ENCODE results near the gene DENND6B. TPM values are rescaled to one million over a fixed set of nuclear protein-coding genes. Genes with fewer than 3 reads are reported as not detected.

DENND6B gene
- total and polyA plus RNA-seq, 2 of the 13 experiments (the other 11 are each of a cell fraction or from before 2014, with no cell fraction given): 0.95 to 3.8 TPM

DNA sequence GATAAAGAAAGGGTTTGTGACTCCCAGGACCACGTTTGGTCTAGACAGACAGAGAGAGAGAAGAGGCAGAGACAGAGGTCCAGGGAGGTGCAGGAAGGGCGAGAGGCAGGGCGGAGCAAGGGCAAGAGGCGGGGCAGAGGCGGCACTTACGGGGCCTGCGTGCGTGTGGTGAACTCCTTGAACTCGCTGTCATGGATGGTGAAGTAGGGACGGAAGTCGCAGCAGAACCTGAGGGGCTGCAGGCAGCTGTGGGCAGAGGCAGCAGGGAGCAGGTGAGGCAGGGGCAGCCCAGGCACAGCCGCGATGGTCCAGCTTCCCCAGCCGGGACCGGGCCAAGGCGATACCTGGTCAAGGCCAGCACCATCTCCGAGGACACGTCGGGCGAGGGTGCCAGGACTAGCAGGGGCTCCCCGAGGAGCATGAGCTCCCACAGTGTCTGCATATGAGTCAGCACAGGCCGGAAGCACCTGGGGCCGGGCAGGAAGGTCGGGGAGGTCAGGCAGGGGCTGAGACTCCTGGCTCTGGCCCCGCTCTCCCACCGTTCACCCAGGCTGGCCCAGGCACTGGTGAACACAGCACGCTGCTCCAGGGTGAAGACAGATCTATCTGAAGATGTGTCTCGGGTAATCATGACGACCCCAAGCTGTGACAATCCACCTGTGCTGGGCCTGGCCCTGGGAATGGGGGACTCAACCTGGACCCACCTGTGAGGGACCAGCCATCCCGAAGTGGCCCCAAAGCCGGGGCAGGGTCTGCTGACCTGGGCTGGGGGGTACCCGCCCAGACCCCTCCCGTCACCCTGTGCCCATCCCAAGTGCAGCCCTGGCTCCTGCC is 12.1 kb downstream of the DENND6B start (continued):
- TF ChIP-seq ZKSCAN5 (CRISPR knock-in tag; IDR thresholded peaks at IDR 0.05) (no peak), ZNF687 (CRISPR knock-in tag; IDR thresholded peaks at IDR 0.05) (peak; percentile 88), ZNF263 (CRISPR knock-in tag; IDR thresholded peaks at IDR 0.05) (no peak), ZBTB25 (CRISPR knock-in tag; IDR thresholded peaks at IDR 0.05) (no peak), MYNN (CRISPR knock-in tag; IDR thresholded peaks at IDR 0.05; ENCODE audit: low read depth) (no peak), NAIF1 (CRISPR knock-in tag; IDR thresholded peaks at IDR 0.05; ENCODE audit: borderline replicate concordance) (no peak), ZNF709 (CRISPR knock-in tag; IDR thresholded peaks at IDR 0.05) (no peak; the same call in 1 of the 2 replicates), ATF7-NPFF (CRISPR knock-in tag; IDR thresholded peaks at IDR 0.05; ENCODE audit: low read depth) (no peak), BCLAF1 (IDR thresholded peaks at IDR 0.05) (no peak), KDM5A (IDR thresholded peaks at IDR 0.05; ENCODE audit: borderline replicate concordance, low read length) (no peak), IKZF5 (CRISPR knock-in tag; IDR thresholded peaks at IDR 0.05) (no peak), TSC22D2 (CRISPR knock-in tag; IDR thresholded peaks at IDR 0.05; ENCODE audit: borderline replicate concordance) (no peak)
- TF ChIP-seq, protein P1, sequence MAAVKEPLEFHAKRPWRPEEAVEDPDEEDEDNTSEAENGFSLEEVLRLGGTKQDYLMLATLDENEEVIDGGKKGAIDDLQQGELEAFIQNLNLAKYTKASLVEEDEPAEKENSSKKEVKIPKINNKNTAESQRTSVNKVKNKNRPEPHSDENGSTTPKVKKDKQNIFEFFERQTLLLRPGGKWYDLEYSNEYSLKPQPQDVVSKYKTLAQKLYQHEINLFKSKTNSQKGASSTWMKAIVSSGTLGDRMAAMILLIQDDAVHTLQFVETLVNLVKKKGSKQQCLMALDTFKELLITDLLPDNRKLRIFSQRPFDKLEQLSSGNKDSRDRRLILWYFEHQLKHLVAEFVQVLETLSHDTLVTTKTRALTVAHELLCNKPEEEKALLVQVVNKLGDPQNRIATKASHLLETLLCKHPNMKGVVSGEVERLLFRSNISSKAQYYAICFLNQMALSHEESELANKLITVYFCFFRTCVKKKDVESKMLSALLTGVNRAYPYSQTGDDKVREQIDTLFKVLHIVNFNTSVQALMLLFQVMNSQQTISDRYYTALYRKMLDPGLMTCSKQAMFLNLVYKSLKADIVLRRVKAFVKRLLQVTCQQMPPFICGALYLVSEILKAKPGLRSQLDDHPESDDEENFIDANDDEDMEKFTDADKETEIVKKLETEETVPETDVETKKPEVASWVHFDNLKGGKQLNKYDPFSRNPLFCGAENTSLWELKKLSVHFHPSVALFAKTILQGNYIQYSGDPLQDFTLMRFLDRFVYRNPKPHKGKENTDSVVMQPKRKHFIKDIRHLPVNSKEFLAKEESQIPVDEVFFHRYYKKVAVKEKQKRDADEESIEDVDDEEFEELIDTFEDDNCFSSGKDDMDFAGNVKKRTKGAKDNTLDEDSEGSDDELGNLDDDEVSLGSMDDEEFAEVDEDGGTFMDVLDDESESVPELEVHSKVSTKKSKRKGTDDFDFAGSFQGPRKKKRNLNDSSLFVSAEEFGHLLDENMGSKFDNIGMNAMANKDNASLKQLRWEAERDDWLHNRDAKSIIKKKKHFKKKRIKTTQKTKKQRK (IDR thresholded peaks at IDR 0.05; ENCODE audit: low read length): no peak
- TF ChIP-seq, protein P2, sequence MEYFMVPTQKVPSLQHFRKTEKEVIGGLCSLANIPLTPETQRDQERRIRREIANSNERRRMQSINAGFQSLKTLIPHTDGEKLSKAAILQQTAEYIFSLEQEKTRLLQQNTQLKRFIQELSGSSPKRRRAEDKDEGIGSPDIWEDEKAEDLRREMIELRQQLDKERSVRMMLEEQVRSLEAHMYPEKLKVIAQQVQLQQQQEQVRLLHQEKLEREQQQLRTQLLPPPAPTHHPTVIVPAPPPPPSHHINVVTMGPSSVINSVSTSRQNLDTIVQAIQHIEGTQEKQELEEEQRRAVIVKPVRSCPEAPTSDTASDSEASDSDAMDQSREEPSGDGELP (IDR thresholded peaks at IDR 0.05; ENCODE audit: borderline replicate concordance, low read depth): peak; percentile 40; the same call in 1 of the 2 replicates

Data from HepG2 (cell line).